ENCODE measurements around the gene HIPK2. TPM values are rescaled to one million over a fixed set of nuclear protein-coding genes. Genes with fewer than 3 reads are reported as not detected.

HIPK2 gene
- total RNA-seq, 6 donors from 2014 or later: 38.6 to 59.6 (median 45.9) TPM

DNA sequence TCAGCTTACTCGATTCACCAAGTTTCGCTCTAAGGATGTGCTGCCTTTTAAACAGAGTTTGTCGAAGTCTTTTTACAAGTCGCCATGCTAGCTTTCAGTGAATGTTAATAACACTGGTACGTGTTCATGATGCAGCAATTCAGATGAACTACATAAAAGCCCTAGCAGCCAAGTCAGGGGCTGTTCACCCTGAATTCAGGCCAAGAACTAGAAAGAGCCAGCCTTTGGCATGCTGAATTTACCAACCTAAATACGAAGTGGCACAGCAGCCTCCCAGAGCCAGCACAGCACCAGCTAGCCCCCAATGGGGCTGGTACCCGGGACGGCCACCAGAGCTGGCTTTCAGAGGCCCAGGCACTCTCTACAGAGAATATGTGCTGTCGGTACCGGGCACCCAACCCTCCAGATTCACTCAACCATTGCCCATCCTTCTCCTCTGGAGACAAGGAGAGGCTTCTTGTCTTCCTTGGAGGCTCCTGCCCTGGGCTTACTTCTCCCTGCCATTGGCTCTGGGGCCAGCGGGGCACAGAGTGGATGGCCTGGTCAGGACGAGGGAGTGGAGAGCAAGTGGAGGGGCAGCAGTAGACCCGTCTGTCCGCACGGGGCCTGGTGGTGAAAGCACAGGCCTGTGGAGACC lies 64.2 kb downstream of the HIPK2 start:
- Histone ChIP-seq H3K36me3 (peaks cover 0 to 49% (median 29%) of the 10 kb centered on the region in 4 donors), H3K4me1 (peaks cover 8 to 26% (median 22%) of the 10 kb centered on the region in 4 donors), H3K27ac (peak overlapping the region; percentile 27 to 80 (median 78)), H3K27me3 (no peaks in the 10 kb centered on the region), H3K9me3 (no peaks in the 10 kb centered on the region), H3K4me3 (no peak overlapping the region)
- WGBS, 2 donors: 86 to 93% methylated on average over 13 to 15 of the region's 15 CpGs
- ATAC-seq (ENCODE audit: low FRiP score in 2 of 2) (no peak), DNase-seq (no peak)
- no peak for TF ChIP-seq POLR2A (IDR thresholded peaks at IDR 0.05)
- no peak for TF ChIP-seq EP300 (IDR thresholded peaks at IDR 0.05)
- TF ChIP-seq CTCF (IDR thresholded peaks at IDR 0.05): no peak
- no peak for TF ChIP-seq POLR2AphosphoS5 (IDR thresholded peaks at IDR 0.05)

- Histone ChIP-seq H3K27me3 (no peaks in the 10 kb centered on the region), H3K9me3 (no peaks in the 10 kb centered on the region), H3K27ac (peak overlapping the region in 3 of 4 donors; percentile 77 to 80 (median 78)), H3K36me3 (peaks cover 0 to 51% (median 32%) of the 10 kb centered on the region in 4 donors), H3K4me1 (peaks cover 8 to 21% (median 20%) of the 10 kb centered on the region in 4 donors), H3K4me3 (no peak overlapping the region)
- WGBS, 2 donors: 87 to 98% methylated on average over 4 to 9 of the region's 9 CpGs
- TF ChIP-seq EP300 (IDR thresholded peaks at IDR 0.05): no peak
- no peak for TF ChIP-seq CTCF (IDR thresholded peaks at IDR 0.05)
- no peak for TF ChIP-seq POLR2A (IDR thresholded peaks at IDR 0.05)
- TF ChIP-seq POLR2AphosphoS5 (IDR thresholded peaks at IDR 0.05): no peak
- no peak for DNase-seq
- ATAC-seq (ENCODE audit: low FRiP score in 2 of 2): no peak
Measured at GRCh38 chr7:139713061-139713460, 64.7 kb downstream of the HIPK2 start.

GRCh38 chr7:139711991-139712743 lies 65.6 kb downstream of the HIPK2 start:
- TF ChIP-seq POLR2AphosphoS5 (IDR thresholded peaks at IDR 0.05): no peak
- TF ChIP-seq EP300 (IDR thresholded peaks at IDR 0.05): no peak
- no peak for TF ChIP-seq POLR2A (IDR thresholded peaks at IDR 0.05)
- H3K36me3 ChIP-seq: peaks cover 0 to 60% (median 35%) of the 10 kb centered on the region in 4 donors

GRCh38 chr7:139710036-139710435 lies 67.8 kb downstream of the HIPK2 start:
- ATAC-seq (ENCODE audit: low FRiP score in 2 of 2): no peak
- H3K36me3 ChIP-seq: peaks cover 0 to 53% (median 21%) of the 10 kb centered on the region in 4 donors

More at GRCh38 chr7:139711991-139712743, 65.6 kb downstream of the HIPK2 start:
- no peak for DNase-seq
- WGBS, 2 donors: 78 to 84% methylated on average over 9 to 11 of the region's 11 CpGs
- H3K27me3 ChIP-seq: no peaks in the 10 kb centered on the region
- H3K27ac ChIP-seq: peak overlapping the region in 1 of 4 donors; percentile 14
- H3K4me1 ChIP-seq: peaks cover 8 to 20% (median 18%) of the 10 kb centered on the region in 4 donors
- no peak overlapping the region for H3K4me3 ChIP-seq
- ATAC-seq (ENCODE audit: low FRiP score in 2 of 2): no peak
- H3K9me3 ChIP-seq: no peaks in the 10 kb centered on the region

More at GRCh38 chr7:139710036-139710435, 67.8 kb downstream of the HIPK2 start:
- Histone ChIP-seq H3K27ac (no peak overlapping the region), H3K27me3 (no peaks in the 10 kb centered on the region), H3K4me1 (peaks cover 10 to 23% (median 16%) of the 10 kb centered on the region in 4 donors), H3K9me3 (no peaks in the 10 kb centered on the region), H3K4me3 (no peak overlapping the region)
- no peak for DNase-seq
- WGBS, 2 donors: 96 to 100% methylated on average over 3 of the region's 3 CpGs
- no peak for TF ChIP-seq EP300 (IDR thresholded peaks at IDR 0.05)
- no peak for TF ChIP-seq POLR2A (IDR thresholded peaks at IDR 0.05)
- TF ChIP-seq POLR2AphosphoS5 (IDR thresholded peaks at IDR 0.05): no peak
- TF ChIP-seq CTCF (IDR thresholded peaks at IDR 0.05): no peak
